ENCODE measurements around the gene PLBD2. TPM values are rescaled to one million over a fixed set of nuclear protein-coding genes. Genes with fewer than 3 reads are reported as not detected.
A peak's percentile ranks its signal among the peaks of the same experiment; 100 is the strongest.

Gene PLBD2
- total and polyA plus RNA-seq, 9 of the 15 experiments (the other 6 are each of a cell fraction or from before 2014, with no cell fraction given) = 2.4 to 37.4 (median 6.0) TPM

DNA sequence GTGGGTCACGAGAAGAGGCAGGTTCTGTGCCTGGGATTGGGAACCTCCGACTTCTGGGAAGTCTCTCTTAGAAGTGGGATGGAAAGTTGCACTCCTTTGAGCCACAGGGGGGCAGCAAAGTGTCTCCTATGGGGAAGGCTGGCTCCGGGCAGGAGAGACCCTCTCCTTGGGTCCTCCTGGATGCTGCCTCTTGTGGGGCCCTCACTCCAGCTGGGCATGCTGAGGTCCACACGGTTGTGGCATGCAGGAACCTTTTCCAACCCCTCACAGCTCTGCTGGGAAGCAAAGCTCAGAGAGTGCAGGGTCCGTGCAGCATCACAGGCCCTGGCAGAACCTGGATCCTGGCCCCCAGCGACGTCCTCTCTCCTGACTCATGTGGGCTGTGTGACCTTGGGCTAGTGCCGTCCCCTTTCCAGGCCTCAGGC lies 81.2 kb downstream of the PLBD2 start:
- POLR2A ChIA-PET = no interaction called here
- H3K36me3 ChIP-seq (ENCODE audit: control insufficient read depth, insufficient read depth, low read length) = no peaks in the 10 kb centered on the region
- H3K4me2 ChIP-seq (ENCODE audit: insufficient read depth, low read length) = no peak overlapping the region
- H3K4me1 ChIP-seq (replicated peaks in 1 of 2; ENCODE audit: control insufficient read depth in 2 of 2, insufficient read depth in 2 of 2, low read length in 2 of 2) = peaks cover 5 to 8% of the 10 kb centered on the region in 2 experiments; a peak in 3 of 5 replicates
- no peaks in the 10 kb centered on the region for H4K20me1 ChIP-seq (replicated peaks; ENCODE audit: control insufficient read depth, insufficient read depth, low read length)
- whole genome bisulfite sequencing (ENCODE audit: insufficient coverage, low coverage, missing lambda C conversion rate) = 6% methylated on average over 8 of the region's 8 CpGs
- H3K9ac ChIP-seq (ENCODE audit: insufficient read depth in 1 of 2, low read depth in 2 of 2, low read length in 2 of 2) = no peak overlapping the region
- H3K27me3 ChIP-seq (ENCODE audit: control insufficient read depth in 2 of 2, insufficient read depth in 2 of 2, low read length in 2 of 2) = peaks cover 6 to 25% of the 10 kb centered on the region in 2 experiments; a peak in 3 of 5 replicates
- in situ Hi-C loops (cut with MboI) = loop anchor here (5.0 kb wide), 1 partner anchor 473 kb away; no protein-coding TSS in a partner anchor
- H3K9me3 ChIP-seq (replicated peaks; ENCODE audit: control insufficient read depth, insufficient read depth, low read depth, low read length) = no peaks in the 10 kb centered on the region
- peak; percentile 86 for ATAC-seq
- peak; percentile 87 for FAIRE-seq
- no peak overlapping the region for H2AFZ ChIP-seq (ENCODE audit: low read depth, low read length)
- H3K4me3 ChIP-seq = no peak overlapping the region
- DNase-seq (ENCODE audit: extremely low read depth in 1 of 4, low spot score in 3 of 4) = peak; percentile 58 to 77 (median 72)
- no peaks in the 10 kb centered on the region for H3K9me1 ChIP-seq (ENCODE audit: control insufficient read depth, insufficient read depth, low read length)
- intact Hi-C loops (cut with micrococcal nuclease) = loop anchor here (1.0 kb wide), 1 partner anchor 473 kb away; no protein-coding TSS in a partner anchor
- BruUV-seq (replicated peaks) = no TSS peak
- no peak overlapping the region for H3K27ac ChIP-seq (ENCODE audit: extremely low read depth, low read depth, low read length)
- no peaks in the 10 kb centered on the region for H3K79me2 ChIP-seq (ENCODE audit: control insufficient read depth, insufficient read depth, low read length)
- CTCF ChIA-PET (ENCODE audit: low intra/inter-chr PET ratio) = interaction anchor here (1.5 to 1.7 kb wide), 2 partner anchors 9 to 473 kb away, joined by 4 to 9 read pairs; no protein-coding TSS in a partner anchor
- TF ChIP-seq EWSR1 (IDR thresholded peaks at IDR 0.05; ENCODE audit: borderline replicate concordance, low read depth, partially characterized antibody) = no peak
- TF ChIP-seq RUNX1 (IDR thresholded peaks at IDR 0.05; ENCODE audit: low read depth) = no peak
- no peak for TF ChIP-seq MED1 (CRISPR knock-in tag; IDR thresholded peaks at IDR 0.05; ENCODE audit: borderline replicate concordance)
- TF ChIP-seq STAG1 (CRISPR knock-in tag; IDR thresholded peaks at IDR 0.05; ENCODE audit: borderline replicate concordance) = peak; percentile 90
- TF ChIP-seq TAF1 (IDR thresholded peaks at IDR 0.05; ENCODE audit: control insufficient read depth, extremely low read depth, insufficient read depth, low read length, severe bottlenecking) = no peak
- TF ChIP-seq HCFC1 (IDR thresholded peaks at IDR 0.05; ENCODE audit: low read depth, low read length) = peak; percentile 13; the same call in 1 of the 2 replicates
- TF ChIP-seq, protein P1, sequence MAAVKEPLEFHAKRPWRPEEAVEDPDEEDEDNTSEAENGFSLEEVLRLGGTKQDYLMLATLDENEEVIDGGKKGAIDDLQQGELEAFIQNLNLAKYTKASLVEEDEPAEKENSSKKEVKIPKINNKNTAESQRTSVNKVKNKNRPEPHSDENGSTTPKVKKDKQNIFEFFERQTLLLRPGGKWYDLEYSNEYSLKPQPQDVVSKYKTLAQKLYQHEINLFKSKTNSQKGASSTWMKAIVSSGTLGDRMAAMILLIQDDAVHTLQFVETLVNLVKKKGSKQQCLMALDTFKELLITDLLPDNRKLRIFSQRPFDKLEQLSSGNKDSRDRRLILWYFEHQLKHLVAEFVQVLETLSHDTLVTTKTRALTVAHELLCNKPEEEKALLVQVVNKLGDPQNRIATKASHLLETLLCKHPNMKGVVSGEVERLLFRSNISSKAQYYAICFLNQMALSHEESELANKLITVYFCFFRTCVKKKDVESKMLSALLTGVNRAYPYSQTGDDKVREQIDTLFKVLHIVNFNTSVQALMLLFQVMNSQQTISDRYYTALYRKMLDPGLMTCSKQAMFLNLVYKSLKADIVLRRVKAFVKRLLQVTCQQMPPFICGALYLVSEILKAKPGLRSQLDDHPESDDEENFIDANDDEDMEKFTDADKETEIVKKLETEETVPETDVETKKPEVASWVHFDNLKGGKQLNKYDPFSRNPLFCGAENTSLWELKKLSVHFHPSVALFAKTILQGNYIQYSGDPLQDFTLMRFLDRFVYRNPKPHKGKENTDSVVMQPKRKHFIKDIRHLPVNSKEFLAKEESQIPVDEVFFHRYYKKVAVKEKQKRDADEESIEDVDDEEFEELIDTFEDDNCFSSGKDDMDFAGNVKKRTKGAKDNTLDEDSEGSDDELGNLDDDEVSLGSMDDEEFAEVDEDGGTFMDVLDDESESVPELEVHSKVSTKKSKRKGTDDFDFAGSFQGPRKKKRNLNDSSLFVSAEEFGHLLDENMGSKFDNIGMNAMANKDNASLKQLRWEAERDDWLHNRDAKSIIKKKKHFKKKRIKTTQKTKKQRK (IDR thresholded peaks at IDR 0.05; ENCODE audit: borderline replicate concordance, low read depth, low read length) = no peak
- TF ChIP-seq SREBF2 (CRISPR knock-in tag; IDR thresholded peaks at IDR 0.05) = no peak
- TF ChIP-seq HMG20A (CRISPR knock-in tag; conservative IDR thresholded peaks at IDR 0.05) = no peak
- TF ChIP-seq ZNF785 (CRISPR knock-in tag; IDR thresholded peaks at IDR 0.05) = no peak
- no peak for TF ChIP-seq ETV6 (IDR thresholded peaks at IDR 0.05; ENCODE audit: borderline replicate concordance in 1 of 2, low read depth in 2 of 2, low read length in 1 of 2)
- TF ChIP-seq ETV6 (CRISPR knock-in tag; IDR thresholded peaks at IDR 0.05; ENCODE audit: borderline replicate concordance) = no peak
- TF ChIP-seq, protein P2, sequence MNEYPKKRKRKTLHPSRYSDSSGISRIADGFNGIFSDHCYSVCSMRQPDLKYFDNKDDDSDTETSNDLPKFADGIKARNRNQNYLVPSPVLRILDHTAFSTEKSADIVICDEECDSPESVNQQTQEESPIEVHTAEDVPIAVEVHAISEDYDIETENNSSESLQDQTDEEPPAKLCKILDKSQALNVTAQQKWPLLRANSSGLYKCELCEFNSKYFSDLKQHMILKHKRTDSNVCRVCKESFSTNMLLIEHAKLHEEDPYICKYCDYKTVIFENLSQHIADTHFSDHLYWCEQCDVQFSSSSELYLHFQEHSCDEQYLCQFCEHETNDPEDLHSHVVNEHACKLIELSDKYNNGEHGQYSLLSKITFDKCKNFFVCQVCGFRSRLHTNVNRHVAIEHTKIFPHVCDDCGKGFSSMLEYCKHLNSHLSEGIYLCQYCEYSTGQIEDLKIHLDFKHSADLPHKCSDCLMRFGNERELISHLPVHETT (CRISPR knock-in tag; conservative IDR thresholded peaks at IDR 0.05 in 1 of 2, IDR thresholded peaks at IDR 0.05 in 1 of 2) = no peak
- TF ChIP-seq, protein P3, sequence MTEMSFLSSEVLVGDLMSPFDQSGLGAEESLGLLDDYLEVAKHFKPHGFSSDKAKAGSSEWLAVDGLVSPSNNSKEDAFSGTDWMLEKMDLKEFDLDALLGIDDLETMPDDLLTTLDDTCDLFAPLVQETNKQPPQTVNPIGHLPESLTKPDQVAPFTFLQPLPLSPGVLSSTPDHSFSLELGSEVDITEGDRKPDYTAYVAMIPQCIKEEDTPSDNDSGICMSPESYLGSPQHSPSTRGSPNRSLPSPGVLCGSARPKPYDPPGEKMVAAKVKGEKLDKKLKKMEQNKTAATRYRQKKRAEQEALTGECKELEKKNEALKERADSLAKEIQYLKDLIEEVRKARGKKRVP (CRISPR knock-in tag; IDR thresholded peaks at IDR 0.05) = no peak
- TF ChIP-seq ELF4 (CRISPR knock-in tag; IDR thresholded peaks at IDR 0.05) = no peak

Data from K562 (cell line).